GM21390 (cell line): ENCODE data around the gene DUSP28.

ENCODE experiments used
- ATAC-seq: cut with Tn5 transposase; IDR thresholded peaks from one replicate; pipeline ENCODE4 v1.9.1; 2021; ENCODE audit not compliant: unreplicated experiment

Gene DUSP28

GRCh38 chr2:240597419-240598181, 37.4 kb downstream of the DUSP28 start:
- ATAC-seq: no peak

GRCh38 chr2:240598311-240598911, 38.3 kb downstream of the DUSP28 start:
- no peak for ATAC-seq

DNA sequence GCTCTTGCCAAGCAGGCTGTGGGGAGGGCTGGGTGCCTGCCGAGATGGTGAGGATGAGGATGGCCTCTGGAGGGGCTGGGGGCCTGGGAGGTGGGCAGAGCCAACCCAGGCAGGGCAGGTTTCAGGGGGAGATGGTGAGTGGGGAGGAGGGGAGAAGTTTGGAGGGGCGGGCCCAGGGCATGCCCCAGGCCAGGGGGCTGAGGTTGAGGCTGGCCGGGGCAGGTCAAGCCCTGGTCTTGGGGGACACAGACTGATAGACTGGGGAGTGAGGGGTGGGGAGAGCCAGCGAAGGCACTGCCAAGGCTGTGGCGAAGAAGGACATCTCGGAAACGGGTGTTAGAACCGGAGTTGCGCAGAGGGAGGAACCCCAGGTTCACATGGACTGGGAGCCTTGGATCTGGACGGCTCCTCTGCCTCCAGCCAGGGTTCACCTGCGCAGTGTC, 39.0 kb downstream of the DUSP28 start:
- ATAC-seq: no peak

DNA sequence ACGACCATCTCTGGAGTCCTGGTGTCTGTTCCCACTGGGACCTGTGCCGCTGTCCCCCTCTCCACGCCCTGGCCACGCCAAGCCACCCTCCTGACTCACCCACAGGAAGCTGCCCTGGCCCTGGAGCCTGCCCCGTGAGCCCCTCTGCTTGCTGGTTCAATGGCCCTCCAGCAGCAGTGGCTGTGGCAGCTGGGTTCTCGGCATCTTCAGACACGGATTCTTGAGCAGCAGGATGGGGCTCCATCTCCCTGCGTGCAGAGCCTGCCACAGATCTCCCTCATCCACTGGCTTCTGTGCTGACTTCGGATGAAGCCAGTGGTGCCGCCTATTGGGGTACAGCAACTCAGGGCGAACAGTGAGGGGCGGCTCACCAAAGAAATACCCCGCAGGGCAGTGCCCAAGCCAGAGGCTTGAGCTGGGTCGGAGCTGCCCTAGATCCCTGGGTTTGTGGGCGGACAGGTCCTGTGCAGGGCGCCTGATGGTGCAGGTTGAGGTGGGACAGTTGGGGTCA, 40.3 kb downstream of the DUSP28 start:
- ATAC-seq: no peak

DNA sequence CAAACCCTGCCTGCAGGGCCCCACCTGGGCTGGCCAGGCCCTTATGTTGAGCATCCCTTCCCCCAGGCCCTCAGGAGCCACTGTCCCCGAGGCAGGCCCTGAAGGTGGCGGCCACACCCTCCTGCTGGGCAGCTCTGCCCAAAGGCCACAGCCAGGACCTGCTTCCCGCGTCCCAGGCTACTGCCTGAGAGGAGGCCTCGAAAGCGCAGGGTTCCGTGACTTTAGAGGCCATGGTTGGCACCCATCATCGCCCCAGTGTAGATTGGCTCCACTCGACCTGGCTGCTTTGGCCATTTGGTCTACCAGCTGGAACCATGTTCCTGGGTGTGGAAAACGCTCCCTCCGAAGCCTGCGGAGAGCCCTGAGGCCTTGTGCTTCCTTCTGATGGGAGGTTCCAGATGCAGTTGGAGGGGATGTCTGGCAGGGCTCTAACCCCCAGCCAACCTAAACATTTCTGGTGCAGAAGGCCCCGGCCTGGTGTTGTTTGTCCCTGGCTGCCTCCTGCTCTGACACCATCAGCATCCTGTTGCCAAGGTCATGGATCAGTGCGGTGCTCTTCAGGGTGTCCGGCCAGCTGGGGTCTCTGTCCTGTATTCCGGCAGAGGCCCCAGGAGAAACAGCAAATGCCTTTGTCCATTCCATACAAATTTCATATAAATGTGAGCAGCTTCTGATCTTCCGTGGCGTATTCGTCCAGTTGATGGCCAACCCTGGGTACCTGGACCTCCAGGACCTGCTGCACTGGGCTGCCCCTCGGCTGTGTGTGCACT, 41.1 kb downstream of the DUSP28 start:
- no peak for ATAC-seq

DNA sequence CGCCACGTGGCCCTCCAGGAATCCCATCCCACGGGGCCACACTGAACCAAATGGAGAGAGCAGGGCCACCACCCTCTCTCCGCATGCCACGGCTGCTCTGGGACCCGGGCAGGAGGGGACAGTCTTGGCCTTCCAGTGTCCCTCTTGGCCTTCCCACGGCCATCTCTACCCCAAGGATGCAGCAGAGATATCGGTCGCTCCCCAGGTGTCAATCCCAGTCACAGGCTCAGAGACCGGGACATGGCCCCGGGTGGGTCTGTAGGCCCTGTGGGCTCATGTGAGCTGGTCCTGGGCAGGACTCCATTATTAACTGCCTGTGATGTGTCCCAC, 41.6 kb downstream of the DUSP28 start:
- no peak for ATAC-seq

- ATAC-seq: no peak
These were observed 42.3 kb downstream of the DUSP28 start for GRCh38 chr2:240602266-240603050.

GRCh38 chr2:240603081-240603835, 43.1 kb downstream of the DUSP28 start:
- no peak for ATAC-seq

- ATAC-seq: no peak
These were observed 43.7 kb downstream of the DUSP28 start for GRCh38 chr2:240603846-240604245.

DNA sequence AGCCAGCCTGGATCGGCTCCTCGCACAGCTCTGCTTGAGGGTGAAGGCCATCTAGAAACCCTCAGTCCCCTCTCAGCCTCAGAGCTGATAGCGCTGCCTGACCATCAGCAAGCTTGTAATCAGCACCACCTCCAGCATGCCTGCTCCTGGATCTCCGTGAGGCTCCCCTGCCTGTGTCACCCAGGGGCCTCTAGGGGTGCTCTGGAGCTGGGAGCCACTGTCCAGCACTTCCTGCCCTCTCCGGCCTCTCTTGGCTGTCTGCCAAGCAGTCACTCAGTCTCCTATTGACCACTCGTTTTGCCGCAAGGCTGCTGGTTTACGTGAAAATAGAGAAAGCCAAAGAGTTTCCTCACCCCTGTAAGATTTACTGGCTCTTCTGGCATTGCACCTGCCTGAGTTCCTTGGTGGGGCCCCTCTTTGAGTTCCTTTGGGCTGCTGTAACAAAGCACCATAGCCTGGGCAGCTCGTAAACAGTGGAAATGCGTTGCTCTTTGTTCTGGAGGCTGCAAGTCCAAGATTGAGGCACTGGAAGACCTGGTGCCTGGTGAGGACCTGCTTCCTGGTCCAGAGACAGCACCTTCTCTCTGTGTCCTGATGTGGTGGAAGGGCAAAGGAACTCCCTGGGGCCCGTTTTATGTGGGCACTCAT, 44.3 kb downstream of the DUSP28 start:
- no peak for ATAC-seq

DNA sequence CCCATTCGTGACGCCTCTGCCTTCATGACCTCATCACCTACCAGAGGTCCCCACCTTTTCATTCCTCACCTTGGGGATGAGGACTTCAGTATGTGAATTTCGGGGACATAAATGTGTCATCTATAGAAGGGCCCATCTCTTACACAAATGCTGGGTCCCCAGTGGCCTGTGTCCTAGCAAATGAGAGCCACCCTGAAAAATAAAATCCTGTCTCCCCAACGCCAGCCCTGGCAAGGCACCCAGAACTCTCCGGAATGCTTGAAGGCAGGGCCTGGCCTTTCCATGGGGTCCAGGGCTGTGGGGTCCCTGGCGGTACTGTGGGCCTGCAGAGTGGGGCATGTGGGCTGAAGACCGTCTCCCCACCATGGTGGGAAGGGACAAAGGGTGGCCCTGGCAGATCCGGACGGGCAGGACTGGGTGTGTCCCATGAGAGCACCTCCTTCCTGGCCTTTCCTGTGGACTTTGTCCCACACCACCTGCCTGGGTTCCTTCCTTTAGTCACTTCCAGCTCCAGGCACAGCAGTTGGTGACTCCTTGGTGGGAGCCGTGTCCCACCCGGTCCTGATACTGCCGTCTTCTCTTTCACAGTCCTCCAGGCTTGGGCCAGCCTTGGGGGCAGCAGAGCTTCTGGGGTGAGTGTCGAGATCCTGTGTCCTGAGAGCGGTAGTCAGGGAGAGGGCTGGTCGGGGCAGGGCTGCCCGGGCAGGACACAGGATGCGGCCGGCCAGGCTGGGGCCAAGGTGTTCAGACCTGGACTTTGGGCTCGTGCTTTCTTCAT, 45.0 kb downstream of the DUSP28 start:
- ATAC-seq: no peak

- ATAC-seq: no peak
These were observed 45.9 kb downstream of the DUSP28 start for GRCh38 chr2:240605867-240606743.

DNA sequence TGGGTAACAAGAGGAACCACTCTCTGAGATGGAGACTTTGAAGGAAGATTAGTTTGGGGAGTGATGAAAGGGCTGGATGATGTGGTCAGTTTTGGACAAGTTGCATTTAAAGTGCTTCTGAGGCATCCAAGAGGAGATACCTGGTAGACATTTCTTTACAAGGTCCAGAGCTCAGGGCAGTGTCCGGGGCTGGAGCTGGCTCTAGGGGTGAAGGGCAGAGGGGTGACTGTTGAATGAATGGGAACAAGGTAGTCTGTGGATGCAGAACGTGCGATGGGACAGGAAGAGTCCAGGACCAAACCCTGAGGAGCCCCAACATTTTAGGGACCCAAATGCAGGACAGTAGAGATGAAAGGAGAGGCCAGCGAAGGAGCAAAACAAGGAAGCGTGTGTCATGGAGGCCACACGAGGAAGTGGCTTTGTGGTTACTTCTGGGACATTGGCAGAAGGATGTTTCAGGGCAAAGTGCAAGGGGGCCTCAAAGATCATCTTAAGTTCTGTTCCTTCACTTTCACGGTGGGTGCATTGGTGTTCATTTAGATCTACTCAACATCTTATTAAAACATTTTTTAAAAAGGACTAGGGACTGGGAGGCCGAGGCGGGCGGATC, 51.5 kb downstream of the DUSP28 start:
- no peak for ATAC-seq
